GM19043 (cell line): ENCODE data around the gene ARHGAP42.

Experiments
- ATAC-seq: cut with Tn5 transposase; IDR thresholded peaks from one replicate; pipeline ENCODE4 v1.9.1; 2021; ENCODE audit warnings: low read depth; ENCODE audit not compliant: unreplicated experiment

Gene ARHGAP42

GRCh38 chr11:100791103-100791502 is 104.0 kb downstream of the ARHGAP42 start:
- no peak for ATAC-seq

GRCh38 chr11:100791860-100792259 is 104.8 kb downstream of the ARHGAP42 start:
- ATAC-seq = no peak

- ATAC-seq = no peak
Observed at GRCh38 chr11:100793525-100793924, 106.4 kb downstream of the ARHGAP42 start.

GRCh38 chr11:100794446-100794845 is 107.4 kb downstream of the ARHGAP42 start:
- ATAC-seq = no peak

- ATAC-seq = no peak
Observed at GRCh38 chr11:100799445-100799844, 112.4 kb downstream of the ARHGAP42 start.

- ATAC-seq = no peak
Observed at GRCh38 chr11:100800202-100800601, 113.1 kb downstream of the ARHGAP42 start.

GRCh38 chr11:100801225-100801999 is 114.3 kb downstream of the ARHGAP42 start:
- ATAC-seq = no peak

GRCh38 chr11:100805506-100806199 is 118.6 kb downstream of the ARHGAP42 start:
- no peak for ATAC-seq

GRCh38 chr11:100806296-100806695 is 119.2 kb downstream of the ARHGAP42 start:
- no peak for ATAC-seq

- no peak for ATAC-seq
Observed at GRCh38 chr11:100808904-100809491, 121.9 kb downstream of the ARHGAP42 start.

GRCh38 chr11:100810146-100810545 is 123.1 kb downstream of the ARHGAP42 start:
- no peak for ATAC-seq

- ATAC-seq = no peak
Observed at GRCh38 chr11:100810666-100811065, 123.6 kb downstream of the ARHGAP42 start.

GRCh38 chr11:100812517-100812916 is 125.4 kb downstream of the ARHGAP42 start:
- ATAC-seq = no peak

- no peak for ATAC-seq
Observed at GRCh38 chr11:100815787-100816330, 128.8 kb downstream of the ARHGAP42 start.

- ATAC-seq = no peak
Observed at GRCh38 chr11:100816823-100817222, 129.7 kb downstream of the ARHGAP42 start.

GRCh38 chr11:100817620-100818019 is 130.5 kb downstream of the ARHGAP42 start:
- no peak for ATAC-seq

GRCh38 chr11:100820621-100821020 is 133.5 kb downstream of the ARHGAP42 start:
- ATAC-seq = no peak

GRCh38 chr11:100821198-100821597 is 134.1 kb downstream of the ARHGAP42 start:
- no peak for ATAC-seq

GRCh38 chr11:100823360-100823759 is 136.3 kb downstream of the ARHGAP42 start:
- no peak for ATAC-seq

GRCh38 chr11:100824041-100824809 is 137.1 kb downstream of the ARHGAP42 start:
- ATAC-seq = no peak

GRCh38 chr11:100825626-100826025 is 138.5 kb downstream of the ARHGAP42 start:
- no peak for ATAC-seq
